Uterus (tissue), 2 donors: ENCODE data around the gene ACRBP.

Experiments
- POLR2A ChIP-seq, 2 donors: fragments of 450-650 bp; IDR thresholded peaks; one replicate each; pipeline ENCODE4 v1.6.1; 2016; ENCODE audit warnings: antibody characterized with exemption in 2 of 2, mild to moderate bottlenecking in 1 of 2, moderate library complexity in 1 of 2
- TF ChIP-seq, protein P1 (sequence below), 4 experiments: fragments of 200-600 bp in 2 of 4; fragments of 450-650 bp in 2 of 4; sonication (generic) in 2 of 4; IDR thresholded peaks; one replicate each; pipeline ENCODE4 v1.5.1; 2016 to 2019; ENCODE audit warnings: antibody characterized with exemption in 4 of 4, mild to moderate bottlenecking in 2 of 4, moderate library complexity in 1 of 4

- TF ChIP-seq, protein P1, sequence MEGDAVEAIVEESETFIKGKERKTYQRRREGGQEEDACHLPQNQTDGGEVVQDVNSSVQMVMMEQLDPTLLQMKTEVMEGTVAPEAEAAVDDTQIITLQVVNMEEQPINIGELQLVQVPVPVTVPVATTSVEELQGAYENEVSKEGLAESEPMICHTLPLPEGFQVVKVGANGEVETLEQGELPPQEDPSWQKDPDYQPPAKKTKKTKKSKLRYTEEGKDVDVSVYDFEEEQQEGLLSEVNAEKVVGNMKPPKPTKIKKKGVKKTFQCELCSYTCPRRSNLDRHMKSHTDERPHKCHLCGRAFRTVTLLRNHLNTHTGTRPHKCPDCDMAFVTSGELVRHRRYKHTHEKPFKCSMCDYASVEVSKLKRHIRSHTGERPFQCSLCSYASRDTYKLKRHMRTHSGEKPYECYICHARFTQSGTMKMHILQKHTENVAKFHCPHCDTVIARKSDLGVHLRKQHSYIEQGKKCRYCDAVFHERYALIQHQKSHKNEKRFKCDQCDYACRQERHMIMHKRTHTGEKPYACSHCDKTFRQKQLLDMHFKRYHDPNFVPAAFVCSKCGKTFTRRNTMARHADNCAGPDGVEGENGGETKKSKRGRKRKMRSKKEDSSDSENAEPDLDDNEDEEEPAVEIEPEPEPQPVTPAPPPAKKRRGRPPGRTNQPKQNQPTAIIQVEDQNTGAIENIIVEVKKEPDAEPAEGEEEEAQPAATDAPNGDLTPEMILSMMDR (IDR thresholded peaks at IDR 0.05) = no peak
- no peak for TF ChIP-seq POLR2A (IDR thresholded peaks at IDR 0.05)
Observed at GRCh38 chr12:6640497-6640896, 6.7 kb downstream of the ACRBP start.
